ENCODE data around the gene RNF151. TPM values are rescaled to one million over a fixed set of nuclear protein-coding genes. Genes with fewer than 3 reads are reported as not detected.

RNF151 gene
- total and polyA plus RNA-seq, 7 donors: not detected

DNA sequence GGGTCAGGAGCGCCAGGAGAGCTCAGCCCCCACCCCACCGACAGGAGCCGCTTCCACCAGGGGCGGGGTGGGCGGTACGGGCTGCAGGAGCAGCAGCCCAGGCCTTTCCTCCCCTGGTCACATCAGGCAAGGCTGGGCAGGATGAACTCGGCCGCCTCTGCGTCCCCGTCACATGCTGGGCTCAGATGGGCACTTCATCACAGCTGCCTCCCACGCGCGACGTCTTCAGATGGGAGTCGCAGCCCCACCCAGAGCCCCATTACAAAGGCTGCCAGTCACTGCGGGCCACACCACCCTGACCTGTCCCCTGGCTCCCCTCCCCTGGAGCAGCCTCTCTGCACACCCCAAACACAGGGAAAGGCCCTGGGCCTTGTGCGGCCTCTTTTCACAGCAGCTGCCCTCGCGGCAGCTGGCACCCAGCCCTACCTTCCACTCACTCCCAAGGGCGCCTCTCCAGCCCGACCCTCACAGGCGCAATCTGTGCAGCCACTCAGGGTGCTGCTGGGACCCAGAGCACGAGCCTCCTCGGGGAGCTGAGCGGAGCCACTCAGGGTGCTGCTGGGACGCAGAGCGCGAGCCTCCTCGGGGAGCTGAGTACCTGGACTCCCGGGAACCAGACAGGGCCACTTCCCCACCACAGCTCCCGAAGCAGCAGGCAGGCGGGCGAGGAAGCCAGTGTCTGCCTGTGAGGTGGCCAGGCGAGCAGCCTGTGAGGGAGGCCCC, 38.3 kb downstream of the RNF151 start:
- H3K27ac ChIP-seq: peak overlapping the region; percentile 81
- no peak for TF ChIP-seq CTCF (IDR thresholded peaks at IDR 0.05)
- peak in 1 of 2 donors; percentile 61 for DNase-seq

DNA sequence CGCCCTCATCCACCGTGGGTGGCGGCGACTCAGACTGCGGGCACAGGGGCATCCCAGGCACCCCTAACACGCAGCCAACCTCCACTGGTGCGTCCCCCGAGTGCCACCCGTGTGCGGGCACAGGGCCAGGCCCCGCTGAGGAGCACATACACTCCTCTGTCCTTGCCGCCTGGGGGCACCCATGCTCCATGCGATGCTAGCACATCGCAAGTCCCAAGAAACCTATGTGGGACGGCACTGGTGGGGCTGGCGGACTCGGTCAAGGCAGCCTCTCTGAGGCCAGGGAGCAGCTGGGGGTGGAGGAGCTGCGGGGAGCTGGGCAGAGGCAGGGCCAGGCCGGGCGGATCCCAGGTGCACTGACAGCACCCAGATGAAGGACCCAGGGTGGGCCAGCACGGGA, 39.0 kb downstream of the RNF151 start:
- Histone ChIP-seq H3K36me3 (ENCODE audit: insufficient read depth in 1 of 2, low read depth in 1 of 2) (peaks cover 0 to 42% of the 10 kb centered on the region in 2 donors), H3K4me1 (peaks cover 60% of the 10 kb centered on the region), H3K27me3 (ENCODE audit: insufficient read depth in 3 of 3, low read length in 2 of 3) (no peaks in the 10 kb centered on the region), H3K9me3 (no peaks in the 10 kb centered on the region), H3K4me3 (no peak overlapping the region), H3K27ac (no peak overlapping the region)
- WGBS, 3 donors: 42 to 57% (median 43%) methylated on average over 20 to 21 of the region's 21 CpGs
- peak; percentile 9 for TF ChIP-seq CTCF (IDR thresholded peaks at IDR 0.05)
- no peak for ATAC-seq
- DNase-seq: peak in 1 of 2 donors; percentile 75
- intact Hi-C loops (cut with DNase I): no loop called here

More for the DNA sequence above, 38.3 kb downstream of the RNF151 start:
- H3K4me1 ChIP-seq: peaks cover 54% of the 10 kb centered on the region
- intact Hi-C loops (cut with DNase I): no loop called here
- no peaks in the 10 kb centered on the region for H3K27me3 ChIP-seq (ENCODE audit: insufficient read depth in 3 of 3, low read length in 2 of 3)
- H3K36me3 ChIP-seq (ENCODE audit: insufficient read depth in 1 of 2, low read depth in 1 of 2): peaks cover 0 to 49% of the 10 kb centered on the region in 2 donors
- no peak overlapping the region for H3K4me3 ChIP-seq
- WGBS, 3 donors: 53 to 66% (median 57%) methylated on average over 30 to 34 of the region's 34 CpGs
- ATAC-seq: no peak
- no peaks in the 10 kb centered on the region for H3K9me3 ChIP-seq

GRCh38 chr16:2006317-2006716, 39.7 kb downstream of the RNF151 start:
- Histone ChIP-seq H3K4me3 (no peak overlapping the region), H3K36me3 (ENCODE audit: insufficient read depth in 1 of 2, low read depth in 1 of 2) (peaks cover 0 to 35% of the 10 kb centered on the region in 2 donors), H3K4me1 (peaks cover 60% of the 10 kb centered on the region), H3K27me3 (ENCODE audit: insufficient read depth in 3 of 3, low read length in 2 of 3) (no peaks in the 10 kb centered on the region), H3K27ac (no peak overlapping the region), H3K9me3 (no peaks in the 10 kb centered on the region)
- 87 to 94% (median 89%) methylated on average over 7 to 8 of the region's 8 CpGs for WGBS, 3 donors
- ATAC-seq: no peak
- DNase-seq: peak in 1 of 2 donors; percentile 46
- intact Hi-C loops (cut with DNase I): no loop called here
- no peak for TF ChIP-seq CTCF (IDR thresholded peaks at IDR 0.05)

- Histone ChIP-seq H3K4me3 (peak overlapping the region; percentile 98), H3K27me3 (ENCODE audit: insufficient read depth in 3 of 3, low read length in 2 of 3) (no peaks in the 10 kb centered on the region), H3K27ac (peak overlapping the region; percentile 98), H3K9me3 (no peaks in the 10 kb centered on the region), H3K36me3 (ENCODE audit: insufficient read depth in 1 of 2, low read depth in 1 of 2) (peaks cover 0 to 26% of the 10 kb centered on the region in 2 donors), H3K4me1 (peaks cover 60% of the 10 kb centered on the region)
- intact Hi-C loops (cut with DNase I): no loop called here
- DNase-seq (peak in 1 of 2 donors; percentile 51), ATAC-seq (no peak)
- 50 to 57% (median 51%) methylated on average over 15 to 16 of the region's 16 CpGs for WGBS, 3 donors
- no peak for TF ChIP-seq CTCF (IDR thresholded peaks at IDR 0.05)
These were observed 40.6 kb downstream of the RNF151 start for GRCh38 chr16:2007081-2007836.

Data from psoas muscle (tissue), 8 donors.